Muscle of leg (tissue), 11 donors: ENCODE results near the gene CD1D. TPM values are rescaled to one million over a fixed set of nuclear protein-coding genes. Genes with fewer than 3 reads are reported as not detected.

Source experiments
- DNase-seq: peaks from one replicate; pipeline ENCODE4 v3.0.0; 2013
- H3K27ac ChIP-seq: one replicate; pipeline ENCODE4 v1.5.1; 2013; ENCODE audit warnings: mild to moderate bottlenecking, low read length, control low read depth
- H3K27me3 ChIP-seq: one replicate; pipeline ENCODE4 v1.6.1; 2013; ENCODE audit warnings: low read length; ENCODE audit not compliant: control insufficient read depth, insufficient read depth
- H3K36me3 ChIP-seq: one replicate; pipeline ENCODE4 v1.6.1; 2013; ENCODE audit warnings: low read length; ENCODE audit not compliant: control insufficient read depth, insufficient read depth
- H3K4me1 ChIP-seq: one replicate; pipeline ENCODE4 v1.6.1; 2013; ENCODE audit warnings: low read length; ENCODE audit not compliant: control insufficient read depth, insufficient read depth
- H3K4me3 ChIP-seq: one replicate; pipeline ENCODE4 v1.5.1; 2013; ENCODE audit warnings: low read length, control low read depth
- H3K9me3 ChIP-seq: replicated peaks from 2 replicates; pipeline ENCODE4 v1.6.1; 2013; ENCODE audit warnings: low read depth, low read length; ENCODE audit not compliant: control insufficient read depth
- WGBS: methylation state at CpG from one replicate; pipeline ENCODE4 v1.1.5; 2013; ENCODE audit warnings: missing lambda C conversion rate; ENCODE audit not compliant: insufficient coverage; 5-methylcytosine and 5-hydroxymethylcytosine counted together
- polyA plus RNA-seq, 8 donors: library from polyadenylated mRNA; unstranded; fragments of 120-200 nt; gene quantifications; one replicate each; pipeline versions ENCODE4 v1.2.1 to v1.2.3, GENCODE V29; 2013; ENCODE audit warnings: inconsistent platforms in 1 of 8, low replicate concordance in 1 of 8; ENCODE audit not compliant: insufficient read length in 8 of 8, insufficient read depth in 1 of 8
- total RNA-seq: library from RNA; stranded (reverse); fragments of 120-200 nt; gene quantifications from one replicate; pipeline ENCODE4 v1.2.4, GENCODE V29; 2013

Gene CD1D
- total and polyA plus RNA-seq, 9 donors = 0.83 to 1.9 (median 1.6) TPM

- WGBS = 12% methylated on average over 28 of the region's 31 CpGs
- Histone ChIP-seq H3K9me3 (no peaks in the 10 kb centered on the region), H3K4me1 (peaks cover 23% of the 10 kb centered on the region), H3K4me3 (peak overlapping the region; percentile 30), H3K36me3 (no peaks in the 10 kb centered on the region), H3K27me3 (no peaks in the 10 kb centered on the region), H3K27ac (peak overlapping the region; percentile 77)
- DNase-seq = peak; percentile 99
Observed at GRCh38 chr1:158149577-158150269, 31.0 kb upstream of the CD1D start.

GRCh38 chr1:158150523-158150922 is 30.2 kb upstream of the CD1D start:
- H3K27me3 ChIP-seq = no peaks in the 10 kb centered on the region
- no peak overlapping the region for H3K4me3 ChIP-seq
- no peak overlapping the region for H3K27ac ChIP-seq
- H3K36me3 ChIP-seq = no peaks in the 10 kb centered on the region
- DNase-seq = peak; percentile 71
- 73% methylated on average over 1 of the region's 1 CpG for WGBS
- peaks cover 16% of the 10 kb centered on the region for H3K4me1 ChIP-seq
- H3K9me3 ChIP-seq = no peaks in the 10 kb centered on the region

- WGBS = no CpG with 5 or more reads among the region's 1 CpG
- Histone ChIP-seq H3K27me3 (peaks cover 2% of the 10 kb centered on the region), H3K4me3 (no peak overlapping the region), H3K36me3 (no peaks in the 10 kb centered on the region), H3K27ac (no peak overlapping the region), H3K9me3 (no peaks in the 10 kb centered on the region), H3K4me1 (peaks cover 10% of the 10 kb centered on the region)
- DNase-seq = no peak
Observed at GRCh38 chr1:158153179-158153578, 27.5 kb upstream of the CD1D start.

- Histone ChIP-seq H3K27me3 (peaks cover 2% of the 10 kb centered on the region), H3K4me1 (peaks cover 10% of the 10 kb centered on the region), H3K36me3 (no peaks in the 10 kb centered on the region), H3K27ac (no peak overlapping the region), H3K4me3 (no peak overlapping the region), H3K9me3 (no peaks in the 10 kb centered on the region)
- peak; percentile 14 for DNase-seq
- WGBS = 74% methylated on average over 5 of the region's 5 CpGs
Observed at GRCh38 chr1:158153746-158154444, 26.8 kb upstream of the CD1D start.

GRCh38 chr1:158154501-158154900 is 26.2 kb upstream of the CD1D start:
- Histone ChIP-seq H3K9me3 (no peaks in the 10 kb centered on the region), H3K36me3 (no peaks in the 10 kb centered on the region), H3K27ac (no peak overlapping the region), H3K4me3 (no peak overlapping the region), H3K4me1 (peaks cover 6% of the 10 kb centered on the region), H3K27me3 (peaks cover 2% of the 10 kb centered on the region)
- WGBS = no CpG with 5 or more reads among the region's 3 CpGs
- no peak for DNase-seq

GRCh38 chr1:158155673-158156072 is 25.0 kb upstream of the CD1D start:
- Histone ChIP-seq H3K27me3 (peaks cover 2% of the 10 kb centered on the region), H3K4me3 (no peak overlapping the region), H3K36me3 (no peaks in the 10 kb centered on the region), H3K9me3 (no peaks in the 10 kb centered on the region), H3K4me1 (no peaks in the 10 kb centered on the region), H3K27ac (no peak overlapping the region)
- WGBS = no CpG with 5 or more reads among the region's 1 CpG
- no peak for DNase-seq

- no peak for DNase-seq
- Histone ChIP-seq H3K9me3 (no peaks in the 10 kb centered on the region), H3K4me3 (no peak overlapping the region), H3K36me3 (no peaks in the 10 kb centered on the region), H3K27me3 (peaks cover 2% of the 10 kb centered on the region), H3K4me1 (no peaks in the 10 kb centered on the region), H3K27ac (no peak overlapping the region)
Observed at GRCh38 chr1:158159597-158159996, 21.1 kb upstream of the CD1D start.

GRCh38 chr1:158161446-158161845 is 19.2 kb upstream of the CD1D start:
- Histone ChIP-seq H3K27me3 (no peaks in the 10 kb centered on the region), H3K36me3 (no peaks in the 10 kb centered on the region), H3K4me3 (no peak overlapping the region), H3K9me3 (no peaks in the 10 kb centered on the region), H3K4me1 (no peaks in the 10 kb centered on the region), H3K27ac (no peak overlapping the region)
- WGBS = no CpG with 5 or more reads among the region's 2 CpGs
- no peak for DNase-seq

- Histone ChIP-seq H3K4me3 (no peak overlapping the region), H3K4me1 (no peaks in the 10 kb centered on the region), H3K27ac (no peak overlapping the region), H3K27me3 (no peaks in the 10 kb centered on the region), H3K9me3 (no peaks in the 10 kb centered on the region), H3K36me3 (no peaks in the 10 kb centered on the region)
- no CpG with 5 or more reads among the region's 3 CpGs for whole genome bisulfite sequencing
- peak; percentile 14 for DNase-seq
Observed at GRCh38 chr1:158163000-158163947, 17.4 kb upstream of the CD1D start.

- H3K4me1 ChIP-seq = no peaks in the 10 kb centered on the region
- H3K9me3 ChIP-seq = no peaks in the 10 kb centered on the region
- H3K4me3 ChIP-seq = no peak overlapping the region
- DNase-seq = no peak
- peaks cover 2% of the 10 kb centered on the region for H3K27me3 ChIP-seq
- no peaks in the 10 kb centered on the region for H3K36me3 ChIP-seq
- no peak overlapping the region for H3K27ac ChIP-seq
Observed at GRCh38 chr1:158169105-158169504, 11.6 kb upstream of the CD1D start.
